HepG2 (cell line): ENCODE measurements around the gene GLTPD2. TPM values are rescaled to one million over a fixed set of nuclear protein-coding genes. Genes with fewer than 3 reads are reported as not detected.
A peak's percentile ranks its signal among the peaks of the same experiment; 100 is the strongest.

Experiments used
- CENPX ChIP-seq: sonication (generic); formaldehyde crosslinking; IDR thresholded peaks from 2 replicates; pipeline ENCODE4 v1.9.0; 2021; ENCODE audit warnings: mild to moderate bottlenecking, missing genetic modification reagents, moderate library complexity
- GATAD1 ChIP-seq: IDR thresholded peaks from 2 replicates; pipeline ENCODE4 v1.6.1; 2016; ENCODE audit warnings: missing genetic modification reagents, missing compliant biosample characterization
- HNRNPUL1 ChIP-seq: fragments of 200-400 bp; formaldehyde crosslinking; IDR thresholded peaks from 2 replicates; pipeline ENCODE4 v1.6.1; 2017; ENCODE audit warnings: low read depth, mild to moderate bottlenecking, low read length, moderate library complexity
- ISX ChIP-seq: sonication (generic); formaldehyde crosslinking; conservative IDR thresholded peaks from 2 replicates; pipeline ENCODE4 v1.5.0; 2020; ENCODE audit warnings: missing genetic modification reagents
- MAZ ChIP-seq, 2 experiments: sonication (generic) in 1 of 2; formaldehyde crosslinking in 1 of 2; IDR thresholded peaks; 2 replicates each; pipeline versions ENCODE4 v1.5.0 to v1.6.1; 2012 to 2020; ENCODE audit warnings: low read depth in 2 of 2, mild to moderate bottlenecking in 2 of 2, borderline replicate concordance in 1 of 2, improper control_type of control experiment in 1 of 2, low read length in 1 of 2, missing genetic modification reagents in 1 of 2, moderate library complexity in 1 of 2
- MXI1 ChIP-seq: IDR thresholded peaks from 3 replicates; pipeline ENCODE4 v1.6.1; 2012; ENCODE audit warnings: low read depth, low read length, inconsistent platforms, borderline replicate concordance
- MYC ChIP-seq: sonication (generic); formaldehyde crosslinking; IDR thresholded peaks from 2 replicates; pipeline ENCODE4 v1.9.0; 2021; ENCODE audit warnings: missing genetic modification reagents, borderline replicate concordance
- PRPF4 ChIP-seq: fragments of 200-400 bp; formaldehyde crosslinking; IDR thresholded peaks from 2 replicates; pipeline ENCODE4 v1.6.1; 2016; ENCODE audit warnings: low read length, low read depth; ENCODE audit not compliant: poor library complexity, severe bottlenecking
- SMAD9 ChIP-seq: sonication (generic); formaldehyde crosslinking; IDR thresholded peaks from 2 replicates; pipeline ENCODE4 v1.5.1; 2020; ENCODE audit warnings: mild to moderate bottlenecking, missing genetic modification reagents
- ZBTB7B ChIP-seq: sonication (generic); formaldehyde crosslinking; IDR thresholded peaks from 2 replicates; pipeline ENCODE4 v1.4.0; 2020; ENCODE audit warnings: missing genetic modification reagents
- ZFP82 ChIP-seq: sonication (generic); formaldehyde crosslinking; IDR thresholded peaks from 2 replicates; pipeline ENCODE4 v1.5.1; 2020; ENCODE audit warnings: mild to moderate bottlenecking, missing genetic modification reagents, borderline replicate concordance
- ZNF12 ChIP-seq: sonication (generic); formaldehyde crosslinking; IDR thresholded peaks from 2 replicates; pipeline ENCODE4 v1.5.0; 2020; ENCODE audit warnings: missing genetic modification reagents
- ZNF234 ChIP-seq: sonication (generic); formaldehyde crosslinking; conservative IDR thresholded peaks from 2 replicates; pipeline ENCODE4 v1.5.1; 2020; ENCODE audit warnings: mild to moderate bottlenecking, missing genetic modification reagents
- ZNF296 ChIP-seq: sonication (generic); formaldehyde crosslinking; conservative IDR thresholded peaks from 2 replicates; pipeline ENCODE4 v1.5.0; 2020; ENCODE audit warnings: mild to moderate bottlenecking, missing genetic modification reagents
- ZNF317 ChIP-seq: sonication (generic); formaldehyde crosslinking; IDR thresholded peaks from 2 replicates; pipeline ENCODE4 v1.5.0; 2020; ENCODE audit warnings: mild to moderate bottlenecking, missing genetic modification reagents
- ZNF367 ChIP-seq: sonication (generic); formaldehyde crosslinking; IDR thresholded peaks from 2 replicates; pipeline ENCODE4 v1.4.0; 2020; ENCODE audit warnings: missing genetic modification reagents, borderline replicate concordance
- ZNF543 ChIP-seq: sonication (generic); formaldehyde crosslinking; IDR thresholded peaks from 2 replicates; pipeline ENCODE4 v1.4.0; 2020; ENCODE audit warnings: mild to moderate bottlenecking, missing genetic modification reagents
- ZNF562 ChIP-seq: sonication (generic); formaldehyde crosslinking; IDR thresholded peaks from 2 replicates; pipeline ENCODE4 v1.8.0; 2022; ENCODE audit warnings: missing genetic modification reagents, borderline replicate concordance
- polyA plus RNA-seq, 8 experiments: library from polyadenylated mRNA; depleted of rRNA in 3 of 8; stranded (reverse) in 7 of 8; unstranded in 1 of 8; fragments of >200 nt; fragmentation: Illumina TruSeq in 4 of 8; extraction: Trizol in 4 of 8; gene quantifications; 2 replicates each; pipeline versions ENCODE4 v1.2.1 to v1.2.3, GENCODE V29; 2011 to 2016; ENCODE audit warnings: low read depth in 4 of 8, missing spikeins in 1 of 8, mixed read lengths in 1 of 8; ENCODE audit not compliant: insufficient read depth in 1 of 8
- total RNA-seq, 5 experiments: library from RNA; depleted of rRNA; stranded (reverse); fragments of >200 nt; fragmentation: Illumina TruSeq; extraction: Trizol; gene quantifications; 2 replicates each; pipeline ENCODE4 v1.2.3, GENCODE V29; 2016; ENCODE audit warnings: low read depth in 1 of 5
- TF ChIP-seq, protein P1 (sequence below): sonication (generic); formaldehyde crosslinking; IDR thresholded peaks from 2 replicates; pipeline ENCODE4 v1.4.0; 2020; ENCODE audit warnings: missing genetic modification reagents
- TF ChIP-seq, protein P2 (sequence below): sonication (generic); formaldehyde crosslinking; IDR thresholded peaks from 2 replicates; pipeline ENCODE4 v1.5.0; 2020; ENCODE audit warnings: missing genetic modification reagents
- TF ChIP-seq, protein P3 (sequence below): sonication (generic); formaldehyde crosslinking; IDR thresholded peaks from 2 replicates; pipeline ENCODE4 v1.4.0; 2020; ENCODE audit warnings: missing genetic modification reagents, mild to moderate bottlenecking, borderline replicate concordance
- TF ChIP-seq, protein P4 (sequence below): IDR thresholded peaks from 2 replicates; pipeline ENCODE4 v1.6.1; 2016; ENCODE audit warnings: missing compliant biosample characterization, missing genetic modification reagents, borderline replicate concordance

The GLTPD2 gene
- total and polyA plus RNA-seq, 2 of the 13 experiments (the other 11 are each of a cell fraction or from before 2014, with no cell fraction given), result 7.5 to 12.9 TPM

DNA sequence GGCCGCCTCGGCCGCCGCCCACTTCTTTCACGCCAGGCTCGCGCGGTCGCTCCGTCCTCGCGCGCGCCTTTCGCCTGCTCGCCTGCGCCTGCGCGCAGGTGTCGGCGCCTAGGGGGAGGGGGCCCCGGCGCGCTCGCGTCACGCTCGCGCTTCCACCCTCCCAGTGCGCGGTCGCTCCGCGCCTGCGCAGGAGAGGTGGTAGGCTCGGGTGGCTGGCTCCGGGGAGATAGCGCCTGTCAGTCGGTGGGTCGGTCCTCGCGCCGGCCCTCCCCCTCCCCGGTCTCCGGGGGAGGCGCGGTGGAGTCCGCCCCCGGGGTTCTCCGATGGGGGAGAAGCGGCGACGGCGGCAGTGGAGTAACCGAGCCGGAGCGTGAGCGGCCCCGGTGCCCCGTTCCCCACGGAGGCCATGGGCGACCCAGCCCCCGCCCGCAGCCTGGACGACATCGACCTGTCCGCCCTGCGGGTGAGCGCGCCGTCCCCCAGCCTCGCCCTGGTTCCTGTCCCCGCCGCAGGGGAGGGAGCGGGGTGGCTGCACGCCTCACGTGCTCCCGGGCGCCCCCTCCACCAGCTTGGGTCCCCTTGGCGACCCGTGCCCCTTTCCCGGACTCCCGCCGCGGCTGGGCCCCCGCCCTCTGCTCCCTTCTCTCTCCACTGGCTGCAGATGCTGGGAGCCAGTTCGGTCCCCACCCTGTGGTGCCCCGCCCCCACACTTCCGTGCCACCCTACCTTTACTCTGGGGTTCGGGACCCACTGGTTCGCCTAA is 44.6 kb downstream of the GLTPD2 start, which contains the start of gene MINK1 (continued):
- no peak for TF ChIP-seq ZNF317
- TF ChIP-seq ZNF367 (CRISPR knock-in tag), result 0 out of 2 replicates have a peak, but pooled peaks have one; percentile 66
- TF ChIP-seq MXI1, result peak; percentile 76; the same call in 2 of the 3 replicates
- no peak for TF ChIP-seq PRPF4
- no peak for TF ChIP-seq ZNF296
- TF ChIP-seq SMAD9 (CRISPR knock-in tag), result no peak
- TF ChIP-seq HNRNPUL1, result no peak
- no peak for TF ChIP-seq ZBTB7B (CRISPR knock-in tag)
- no peak for TF ChIP-seq ZNF562 (CRISPR knock-in tag)
- peak; percentile 54; the same call in 1 of the 2 replicates for TF ChIP-seq ZNF543
- TF ChIP-seq, protein P1, sequence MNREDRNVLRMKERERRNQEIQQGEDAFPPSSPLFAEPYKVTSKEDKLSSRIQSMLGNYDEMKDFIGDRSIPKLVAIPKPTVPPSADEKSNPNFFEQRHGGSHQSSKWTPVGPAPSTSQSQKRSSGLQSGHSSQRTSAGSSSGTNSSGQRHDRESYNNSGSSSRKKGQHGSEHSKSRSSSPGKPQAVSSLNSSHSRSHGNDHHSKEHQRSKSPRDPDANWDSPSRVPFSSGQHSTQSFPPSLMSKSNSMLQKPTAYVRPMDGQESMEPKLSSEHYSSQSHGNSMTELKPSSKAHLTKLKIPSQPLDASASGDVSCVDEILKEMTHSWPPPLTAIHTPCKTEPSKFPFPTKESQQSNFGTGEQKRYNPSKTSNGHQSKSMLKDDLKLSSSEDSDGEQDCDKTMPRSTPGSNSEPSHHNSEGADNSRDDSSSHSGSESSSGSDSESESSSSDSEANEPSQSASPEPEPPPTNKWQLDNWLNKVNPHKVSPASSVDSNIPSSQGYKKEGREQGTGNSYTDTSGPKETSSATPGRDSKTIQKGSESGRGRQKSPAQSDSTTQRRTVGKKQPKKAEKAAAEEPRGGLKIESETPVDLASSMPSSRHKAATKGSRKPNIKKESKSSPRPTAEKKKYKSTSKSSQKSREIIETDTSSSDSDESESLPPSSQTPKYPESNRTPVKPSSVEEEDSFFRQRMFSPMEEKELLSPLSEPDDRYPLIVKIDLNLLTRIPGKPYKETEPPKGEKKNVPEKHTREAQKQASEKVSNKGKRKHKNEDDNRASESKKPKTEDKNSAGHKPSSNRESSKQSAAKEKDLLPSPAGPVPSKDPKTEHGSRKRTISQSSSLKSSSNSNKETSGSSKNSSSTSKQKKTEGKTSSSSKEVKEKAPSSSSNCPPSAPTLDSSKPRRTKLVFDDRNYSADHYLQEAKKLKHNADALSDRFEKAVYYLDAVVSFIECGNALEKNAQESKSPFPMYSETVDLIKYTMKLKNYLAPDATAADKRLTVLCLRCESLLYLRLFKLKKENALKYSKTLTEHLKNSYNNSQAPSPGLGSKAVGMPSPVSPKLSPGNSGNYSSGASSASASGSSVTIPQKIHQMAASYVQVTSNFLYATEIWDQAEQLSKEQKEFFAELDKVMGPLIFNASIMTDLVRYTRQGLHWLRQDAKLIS, result 0 out of 2 replicates have a peak, but pooled peaks have one; percentile 36
- TF ChIP-seq, protein P2, sequence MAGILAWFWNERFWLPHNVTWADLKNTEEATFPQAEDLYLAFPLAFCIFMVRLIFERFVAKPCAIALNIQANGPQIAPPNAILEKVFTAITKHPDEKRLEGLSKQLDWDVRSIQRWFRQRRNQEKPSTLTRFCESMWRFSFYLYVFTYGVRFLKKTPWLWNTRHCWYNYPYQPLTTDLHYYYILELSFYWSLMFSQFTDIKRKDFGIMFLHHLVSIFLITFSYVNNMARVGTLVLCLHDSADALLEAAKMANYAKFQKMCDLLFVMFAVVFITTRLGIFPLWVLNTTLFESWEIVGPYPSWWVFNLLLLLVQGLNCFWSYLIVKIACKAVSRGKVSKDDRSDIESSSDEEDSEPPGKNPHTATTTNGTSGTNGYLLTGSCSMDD (CRISPR knock-in tag), result no peak
- peak; percentile 3; the same call in 1 of the 2 replicates for TF ChIP-seq GATAD1 (CRISPR knock-in tag)
- TF ChIP-seq MYC (CRISPR knock-in tag), result 0 out of 2 replicates have a peak, but pooled peaks have one; percentile 32
- peak; percentile 96 for TF ChIP-seq MAZ (IDR thresholded peaks at IDR 0.05; ENCODE audit: borderline replicate concordance, low read depth, low read length)
- TF ChIP-seq MAZ (CRISPR knock-in tag; IDR thresholded peaks at IDR 0.05; ENCODE audit: low read depth), result no peak; the same call in 1 of the 2 replicates
- TF ChIP-seq ISX (CRISPR knock-in tag), result no peak
- no peak for TF ChIP-seq ZNF234 (CRISPR knock-in tag)
- TF ChIP-seq CENPX (CRISPR knock-in tag), result no peak
- peak; percentile 90; the same call in 1 of the 2 replicates for TF ChIP-seq ZFP82 (CRISPR knock-in tag)
- TF ChIP-seq, protein P3, sequence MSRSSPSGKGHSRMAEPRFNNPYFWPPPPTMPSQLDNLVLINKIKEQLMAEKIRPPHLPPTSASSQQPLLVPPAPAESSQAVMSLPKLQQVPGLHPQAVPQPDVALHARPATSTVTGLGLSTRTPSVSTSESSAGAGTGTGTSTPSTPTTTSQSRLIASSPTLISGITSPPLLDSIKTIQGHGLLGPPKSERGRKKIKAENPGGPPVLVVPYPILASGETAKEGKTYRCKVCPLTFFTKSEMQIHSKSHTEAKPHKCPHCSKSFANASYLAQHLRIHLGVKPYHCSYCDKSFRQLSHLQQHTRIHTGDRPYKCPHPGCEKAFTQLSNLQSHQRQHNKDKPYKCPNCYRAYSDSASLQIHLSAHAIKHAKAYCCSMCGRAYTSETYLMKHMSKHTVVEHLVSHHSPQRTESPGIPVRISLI (CRISPR knock-in tag), result 0 out of 2 replicates have a peak, but pooled peaks have one; percentile 46
- TF ChIP-seq, protein P4, sequence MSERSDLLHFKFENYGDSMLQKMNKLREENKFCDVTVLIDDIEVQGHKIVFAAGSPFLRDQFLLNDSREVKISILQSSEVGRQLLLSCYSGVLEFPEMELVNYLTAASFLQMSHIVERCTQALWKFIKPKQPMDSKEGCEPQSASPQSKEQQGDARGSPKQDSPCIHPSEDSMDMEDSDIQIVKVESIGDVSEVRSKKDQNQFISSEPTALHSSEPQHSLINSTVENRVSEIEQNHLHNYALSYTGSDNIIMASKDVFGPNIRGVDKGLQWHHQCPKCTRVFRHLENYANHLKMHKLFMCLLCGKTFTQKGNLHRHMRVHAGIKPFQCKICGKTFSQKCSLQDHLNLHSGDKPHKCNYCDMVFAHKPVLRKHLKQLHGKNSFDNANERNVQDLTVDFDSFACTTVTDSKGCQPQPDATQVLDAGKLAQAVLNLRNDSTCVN (CRISPR knock-in tag), result no peak
- TF ChIP-seq ZNF12 (CRISPR knock-in tag), result no peak
